ENCODE results near the gene SYNC.

The SYNC gene

GRCh38 chr1:32702599-32703478 is at the start of gene SYNC:
Gene SYNC, minus strand, starts transcription at chr1:32702770. Its CDS starts 110 bp downstream, at chr1:32702660.
- TF ChIP-seq, protein P1, sequence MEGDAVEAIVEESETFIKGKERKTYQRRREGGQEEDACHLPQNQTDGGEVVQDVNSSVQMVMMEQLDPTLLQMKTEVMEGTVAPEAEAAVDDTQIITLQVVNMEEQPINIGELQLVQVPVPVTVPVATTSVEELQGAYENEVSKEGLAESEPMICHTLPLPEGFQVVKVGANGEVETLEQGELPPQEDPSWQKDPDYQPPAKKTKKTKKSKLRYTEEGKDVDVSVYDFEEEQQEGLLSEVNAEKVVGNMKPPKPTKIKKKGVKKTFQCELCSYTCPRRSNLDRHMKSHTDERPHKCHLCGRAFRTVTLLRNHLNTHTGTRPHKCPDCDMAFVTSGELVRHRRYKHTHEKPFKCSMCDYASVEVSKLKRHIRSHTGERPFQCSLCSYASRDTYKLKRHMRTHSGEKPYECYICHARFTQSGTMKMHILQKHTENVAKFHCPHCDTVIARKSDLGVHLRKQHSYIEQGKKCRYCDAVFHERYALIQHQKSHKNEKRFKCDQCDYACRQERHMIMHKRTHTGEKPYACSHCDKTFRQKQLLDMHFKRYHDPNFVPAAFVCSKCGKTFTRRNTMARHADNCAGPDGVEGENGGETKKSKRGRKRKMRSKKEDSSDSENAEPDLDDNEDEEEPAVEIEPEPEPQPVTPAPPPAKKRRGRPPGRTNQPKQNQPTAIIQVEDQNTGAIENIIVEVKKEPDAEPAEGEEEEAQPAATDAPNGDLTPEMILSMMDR (IDR thresholded peaks at IDR 0.05; ENCODE audit: extremely low read depth, insufficient read depth, missing control alignments) = no peak
- in situ Hi-C loops (cut with MboI; ENCODE audit: low pct_unique_long_range_greater_than_20kb, low sequenced_read_pairs, unreplicated experiment) = no loop called here
- DNase-seq (ENCODE audit: low spot score) = peak; percentile 67

DNA sequence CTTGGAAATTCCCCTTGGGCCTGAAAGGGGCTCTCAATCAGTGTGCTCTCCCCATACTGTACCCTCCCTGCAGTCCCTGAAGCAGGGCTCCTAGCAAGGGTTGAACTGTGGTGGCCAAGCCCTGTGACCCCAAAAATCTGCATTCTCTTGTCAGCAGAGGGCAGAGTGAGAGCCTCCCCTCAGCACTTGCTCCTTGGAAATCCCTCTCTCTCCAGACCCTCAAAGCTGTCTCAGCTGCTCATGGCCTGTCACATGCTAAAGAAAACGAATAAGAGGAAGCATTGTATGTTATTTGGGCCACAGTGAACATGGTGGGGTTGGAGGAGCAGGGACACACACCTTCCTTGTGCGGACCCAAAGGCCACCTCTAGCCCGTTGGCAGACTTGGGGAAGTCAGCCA is 47.2 kb upstream of the SYNC start:
- TF ChIP-seq, protein P1 (IDR thresholded peaks at IDR 0.05; ENCODE audit: extremely low read depth, insufficient read depth, missing control alignments) = no peak
- no peak for DNase-seq (ENCODE audit: low spot score)
- in situ Hi-C loops (cut with MboI; ENCODE audit: low pct_unique_long_range_greater_than_20kb, low sequenced_read_pairs, unreplicated experiment) = no loop called here

- no peak for DNase-seq (ENCODE audit: low spot score)
- in situ Hi-C loops (cut with MboI; ENCODE audit: low pct_unique_long_range_greater_than_20kb, low sequenced_read_pairs, unreplicated experiment) = no loop called here
- TF ChIP-seq, protein P1 (IDR thresholded peaks at IDR 0.05; ENCODE audit: extremely low read depth, insufficient read depth, missing control alignments) = no peak
These were observed 46.8 kb upstream of the SYNC start for GRCh38 chr1:32749332-32749731.

GRCh38 chr1:32748926-32749325 is 46.4 kb upstream of the SYNC start:
- TF ChIP-seq, protein P1 (IDR thresholded peaks at IDR 0.05; ENCODE audit: extremely low read depth, insufficient read depth, missing control alignments) = no peak

GRCh38 chr1:32748348-32748747 is 45.8 kb upstream of the SYNC start:
- DNase-seq (ENCODE audit: low spot score) = no peak
- in situ Hi-C loops (cut with MboI; ENCODE audit: low pct_unique_long_range_greater_than_20kb, low sequenced_read_pairs, unreplicated experiment) = no loop called here
- TF ChIP-seq, protein P1 (IDR thresholded peaks at IDR 0.05; ENCODE audit: extremely low read depth, insufficient read depth, missing control alignments) = no peak

More at GRCh38 chr1:32748926-32749325, 46.4 kb upstream of the SYNC start:
- in situ Hi-C loops (cut with MboI; ENCODE audit: low pct_unique_long_range_greater_than_20kb, low sequenced_read_pairs, unreplicated experiment) = no loop called here
- DNase-seq (ENCODE audit: low spot score) = no peak

DNA sequence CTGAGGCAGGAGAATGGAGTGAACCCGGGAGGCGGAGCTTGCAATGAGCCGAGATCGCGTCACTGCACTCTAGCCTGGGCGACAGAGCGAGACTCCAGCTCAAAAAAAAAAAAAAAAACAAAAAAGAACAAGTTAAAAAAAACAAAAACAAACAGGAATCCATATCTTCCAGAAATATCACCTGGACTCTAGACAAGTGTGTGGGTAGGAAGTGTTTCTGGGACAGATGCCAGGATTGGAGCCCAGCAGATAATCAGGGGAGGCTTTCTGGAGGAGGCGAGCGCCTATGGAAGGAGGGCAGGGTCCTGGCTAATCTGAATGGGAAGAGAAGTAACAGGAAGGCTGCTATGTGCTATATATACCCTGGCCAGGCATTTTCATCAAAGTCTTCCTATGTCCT is 43.6 kb upstream of the SYNC start:
- in situ Hi-C loops (cut with MboI; ENCODE audit: low pct_unique_long_range_greater_than_20kb, low sequenced_read_pairs, unreplicated experiment) = no loop called here
- TF ChIP-seq, protein P1 (IDR thresholded peaks at IDR 0.05; ENCODE audit: extremely low read depth, insufficient read depth, missing control alignments) = no peak
- no peak for DNase-seq (ENCODE audit: low spot score)

All from GM13977 (cell line).